Measurements from ENCODE around the gene KCNJ15. TPM values are rescaled to one million over a fixed set of nuclear protein-coding genes. Genes with fewer than 3 reads are reported as not detected.

Gene KCNJ15
- total and polyA plus RNA-seq, 2 donors (not counting 1 experiment from before 2014, with no cell fraction given): 0.44 to 0.83 TPM

- H2AFZ ChIP-seq (ENCODE audit: low read length): no peak overlapping the region
- DNase-seq (ENCODE audit: low read depth in 2 of 2): no peak
These were observed 73.9 kb downstream of the KCNJ15 start for GRCh38 chr21:38330666-38331065.

GRCh38 chr21:38333301-38334272 is 76.8 kb downstream of the KCNJ15 start:
- H3K27me3 ChIP-seq (ENCODE audit: control insufficient read depth, insufficient read depth, low read length): no peaks in the 10 kb centered on the region
- H3K79me2 ChIP-seq (ENCODE audit: control insufficient read depth, insufficient read depth, low read length): no peaks in the 10 kb centered on the region
- no peaks in the 10 kb centered on the region for H3K36me3 ChIP-seq (ENCODE audit: control insufficient read depth, insufficient read depth, low read length)
- no peaks in the 10 kb centered on the region for H3K4me1 ChIP-seq (ENCODE audit: control insufficient read depth, extremely low read depth, insufficient read depth, low read length)
- TF ChIP-seq EZH2 (IDR thresholded peaks at IDR 0.05; ENCODE audit: low read length, missing control alignments) (no peak), CTCF (conservative IDR thresholded peaks at IDR 0.05 in 1 of 2, IDR thresholded peaks at IDR 0.05 in 1 of 2; ENCODE audit: low read depth in 1 of 2, low read length in 2 of 2) (peak; percentile 40 to 49)
- H2AFZ ChIP-seq (ENCODE audit: low read length): no peak overlapping the region
- no peak overlapping the region for H3K4me3 ChIP-seq (replicated peaks in 1 of 4; ENCODE audit: control extremely low read depth in 1 of 4, insufficient read depth in 1 of 4, low read depth in 3 of 4, low read length in 4 of 4)
- H3K9ac ChIP-seq (ENCODE audit: insufficient read depth, low read length): no peak overlapping the region
- peak in 1 of 2 donors; percentile 41 for DNase-seq (ENCODE audit: low read depth in 2 of 2)
- no peaks in the 10 kb centered on the region for H3K9me3 ChIP-seq (ENCODE audit: control insufficient read depth, insufficient read depth, low read depth, low read length)
- H3K27ac ChIP-seq (ENCODE audit: insufficient read depth, low read length): no peak overlapping the region
- H3K4me2 ChIP-seq (ENCODE audit: extremely low read depth, insufficient read depth, low read length): no peak overlapping the region
- H4K20me1 ChIP-seq (ENCODE audit: control insufficient read depth, extremely low read depth, insufficient read depth, low read length): no peaks in the 10 kb centered on the region

More at GRCh38 chr21:38330666-38331065, 73.9 kb downstream of the KCNJ15 start:
- Histone ChIP-seq H3K9me3 (ENCODE audit: control insufficient read depth, insufficient read depth, low read depth, low read length) (no peaks in the 10 kb centered on the region), H3K36me3 (ENCODE audit: control insufficient read depth, insufficient read depth, low read length) (no peaks in the 10 kb centered on the region), H3K4me1 (ENCODE audit: control insufficient read depth, extremely low read depth, insufficient read depth, low read length) (peaks cover 3% of the 10 kb centered on the region), H3K27me3 (ENCODE audit: control insufficient read depth, insufficient read depth, low read length) (no peaks in the 10 kb centered on the region), H3K9ac (ENCODE audit: insufficient read depth, low read length) (no peak overlapping the region), H3K27ac (ENCODE audit: insufficient read depth, low read length) (no peak overlapping the region), H3K4me3 (replicated peaks in 1 of 4; ENCODE audit: control extremely low read depth in 1 of 4, insufficient read depth in 1 of 4, low read depth in 3 of 4, low read length in 4 of 4) (no peak overlapping the region), H4K20me1 (ENCODE audit: control insufficient read depth, extremely low read depth, insufficient read depth, low read length) (no peaks in the 10 kb centered on the region), H3K79me2 (ENCODE audit: control insufficient read depth, insufficient read depth, low read length) (no peaks in the 10 kb centered on the region), H3K4me2 (ENCODE audit: extremely low read depth, insufficient read depth, low read length) (no peak overlapping the region)
- TF ChIP-seq EZH2 (IDR thresholded peaks at IDR 0.05; ENCODE audit: low read length, missing control alignments) (no peak), CTCF (conservative IDR thresholded peaks at IDR 0.05 in 1 of 2, IDR thresholded peaks at IDR 0.05 in 1 of 2; ENCODE audit: low read depth in 1 of 2, low read length in 2 of 2) (no peak)

GRCh38 chr21:38334866-38335265 is 78.1 kb downstream of the KCNJ15 start:
- Histone ChIP-seq H3K4me2 (ENCODE audit: extremely low read depth, insufficient read depth, low read length) (no peak overlapping the region), H3K9me3 (ENCODE audit: control insufficient read depth, insufficient read depth, low read depth, low read length) (no peaks in the 10 kb centered on the region), H4K20me1 (ENCODE audit: control insufficient read depth, extremely low read depth, insufficient read depth, low read length) (no peaks in the 10 kb centered on the region), H3K9ac (ENCODE audit: insufficient read depth, low read length) (no peak overlapping the region), H3K4me1 (ENCODE audit: control insufficient read depth, extremely low read depth, insufficient read depth, low read length) (no peaks in the 10 kb centered on the region), H3K79me2 (ENCODE audit: control insufficient read depth, insufficient read depth, low read length) (no peaks in the 10 kb centered on the region), H3K4me3 (replicated peaks in 1 of 4; ENCODE audit: control extremely low read depth in 1 of 4, insufficient read depth in 1 of 4, low read depth in 3 of 4, low read length in 4 of 4) (no peak overlapping the region), H2AFZ (ENCODE audit: low read length) (no peak overlapping the region), H3K27ac (ENCODE audit: insufficient read depth, low read length) (no peak overlapping the region), H3K27me3 (ENCODE audit: control insufficient read depth, insufficient read depth, low read length) (no peaks in the 10 kb centered on the region), H3K36me3 (ENCODE audit: control insufficient read depth, insufficient read depth, low read length) (no peaks in the 10 kb centered on the region)
- DNase-seq (ENCODE audit: low read depth in 2 of 2): no peak
- TF ChIP-seq EZH2 (IDR thresholded peaks at IDR 0.05; ENCODE audit: low read length, missing control alignments) (no peak), CTCF (conservative IDR thresholded peaks at IDR 0.05 in 1 of 2, IDR thresholded peaks at IDR 0.05 in 1 of 2; ENCODE audit: low read depth in 1 of 2, low read length in 2 of 2) (no peak)
